Osteoblast (primary cell): ENCODE results near the gene GNAQ. TPM values are rescaled to one million over a fixed set of nuclear protein-coding genes. Genes with fewer than 3 reads are reported as not detected.

ENCODE experiments used
- DNase-seq: peaks from one replicate; pipeline ENCODE4 v3.0.0; 2011; ENCODE audit warnings: low spot score, mixed read lengths; ENCODE audit not compliant: insufficient read length; ENCODE audit errors: missing footprints
- H2AFZ ChIP-seq: 2 replicates; pipeline ENCODE4 v1.6.0; 2011; ENCODE audit warnings: mild to moderate bottlenecking, low read length
- H3K27ac ChIP-seq: 2 replicates; pipeline ENCODE4 v1.5.1; 2011; ENCODE audit warnings: mild to moderate bottlenecking, low read depth, low read length, moderate library complexity
- H3K27me3 ChIP-seq: 2 replicates; pipeline ENCODE4 v1.6.0; 2012; ENCODE audit warnings: mild to moderate bottlenecking, control low read depth, inconsistent platforms, low read length, moderate library complexity; ENCODE audit not compliant: insufficient read depth
- H3K36me3 ChIP-seq: 2 replicates; pipeline ENCODE4 v1.5.1; 2011; ENCODE audit warnings: mild to moderate bottlenecking, low read length, control low read depth, moderate library complexity; ENCODE audit not compliant: insufficient read depth
- H3K4me1 ChIP-seq: 2 replicates; pipeline ENCODE4 v1.5.1; 2011; ENCODE audit warnings: mild to moderate bottlenecking, low read length, control low read depth, moderate library complexity; ENCODE audit not compliant: insufficient read depth
- H3K4me2 ChIP-seq: 2 replicates; pipeline ENCODE4 v1.6.0; 2011; ENCODE audit warnings: mild to moderate bottlenecking, low read length; ENCODE audit not compliant: insufficient read depth
- H3K4me3 ChIP-seq: fragments of 200-600 bp; sonication (generic); 3 replicates; pipeline ENCODE4 v1.5.1; 2012; ENCODE audit warnings: mild to moderate bottlenecking, low read length, inconsistent platforms; ENCODE audit not compliant: insufficient read depth
- H3K79me2 ChIP-seq: 2 replicates; pipeline ENCODE4 v1.6.0; 2012; ENCODE audit warnings: mild to moderate bottlenecking, low read length, control low read depth, inconsistent platforms; ENCODE audit not compliant: insufficient read depth
- H3K9me3 ChIP-seq: 2 replicates; pipeline ENCODE4 v1.5.1; 2011; ENCODE audit warnings: low read depth, low read length, control low read depth
- H4K20me1 ChIP-seq: 2 replicates; pipeline ENCODE4 v1.6.0; 2012; ENCODE audit warnings: mild to moderate bottlenecking, low read length, control low read depth; ENCODE audit not compliant: insufficient read depth
- CTCF ChIP-seq: IDR thresholded peaks from 2 replicates; pipeline ENCODE4 v1.5.1; 2011; ENCODE audit warnings: mild to moderate bottlenecking, low read depth, low read length, moderate library complexity; ENCODE audit errors: extremely low read depth
- total RNA-seq: library from RNA; depleted of rRNA; stranded (reverse); fragments of >200 nt; gene quantifications from 2 replicates; pipeline ENCODE4 v1.2.3, GENCODE V29; 2012

Gene GNAQ
- total RNA-seq, 1 donor, result 64.8 TPM

DNA sequence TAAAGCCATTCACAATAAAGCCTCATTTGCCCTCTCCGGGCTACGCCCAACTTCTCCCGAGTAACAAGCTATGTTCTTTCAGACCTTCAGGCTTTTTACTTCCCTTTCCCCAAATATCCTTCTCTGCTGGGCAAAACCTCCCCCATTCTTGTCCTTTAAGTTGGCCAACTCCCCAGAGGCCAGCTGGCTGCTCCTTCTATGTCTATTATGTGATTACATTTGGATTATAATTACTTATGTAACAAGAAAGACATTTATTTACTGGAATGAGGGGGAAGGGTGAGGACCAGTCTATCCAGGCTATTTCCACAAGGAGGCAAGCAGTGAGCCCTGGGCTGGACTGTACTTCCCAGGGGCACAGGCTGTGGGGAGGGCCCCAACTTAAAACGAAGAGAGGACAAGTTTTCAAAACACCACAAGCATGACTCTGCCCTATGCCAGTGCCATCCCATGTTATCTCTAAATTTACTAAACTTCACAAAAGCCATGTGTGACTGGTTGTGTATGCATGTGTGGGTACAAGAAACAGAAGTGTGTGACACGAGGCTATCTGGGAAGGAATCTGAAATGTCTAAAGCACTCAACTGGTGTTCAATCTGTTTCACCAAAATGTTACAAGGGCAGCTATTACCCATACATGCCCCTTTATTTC, 84.5 kb downstream of the GNAQ start:
- Histone ChIP-seq H3K36me3 (no peaks in the 10 kb centered on the region), H3K4me2 (peak overlapping the region; percentile 42), H3K27ac (no peak overlapping the region), H3K9me3 (no peaks in the 10 kb centered on the region), H2AFZ (no peak overlapping the region), H3K4me3 (no peak overlapping the region), H4K20me1 (peaks cover 38% of the 10 kb centered on the region), H3K27me3 (no peaks in the 10 kb centered on the region), H3K4me1 (peaks cover 28% of the 10 kb centered on the region), H3K79me2 (peaks cover 87% of the 10 kb centered on the region)
- DNase-seq, result no peak
- TF ChIP-seq CTCF, result no peak

DNA sequence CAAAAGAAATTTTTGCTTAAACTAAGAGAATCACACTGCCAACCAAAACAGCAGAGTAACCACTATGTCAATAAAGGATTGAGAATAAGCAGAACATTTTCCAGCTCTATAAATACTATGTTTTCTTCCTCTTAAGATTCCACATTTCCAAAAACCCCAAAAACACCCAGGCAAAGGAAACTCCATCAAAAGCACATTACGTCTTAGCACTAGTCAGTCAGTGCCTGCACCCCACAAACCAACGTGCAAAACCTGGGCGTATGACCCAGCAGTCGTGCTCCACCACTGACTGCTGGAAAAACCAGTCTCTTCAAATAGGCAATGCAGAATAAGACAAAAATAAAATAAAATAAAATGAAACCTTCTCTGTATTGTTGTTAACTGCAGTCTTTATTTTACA, 85.3 kb downstream of the GNAQ start:
- Histone ChIP-seq H3K79me2 (peaks cover 88% of the 10 kb centered on the region), H2AFZ (no peak overlapping the region), H3K4me3 (no peak overlapping the region), H4K20me1 (peaks cover 38% of the 10 kb centered on the region), H3K4me2 (peak overlapping the region; percentile 42), H3K9me3 (no peaks in the 10 kb centered on the region), H3K36me3 (no peaks in the 10 kb centered on the region), H3K27ac (peak overlapping the region; percentile 27), H3K4me1 (peaks cover 26% of the 10 kb centered on the region), H3K27me3 (no peaks in the 10 kb centered on the region)
- TF ChIP-seq CTCF, result no peak
- no peak for DNase-seq

GRCh38 chr9:77945798-77946197, 85.8 kb downstream of the GNAQ start:
- Histone ChIP-seq H4K20me1 (peaks cover 38% of the 10 kb centered on the region), H3K4me1 (peaks cover 26% of the 10 kb centered on the region), H3K79me2 (peaks cover 90% of the 10 kb centered on the region), H3K27ac (peak overlapping the region; percentile 27), H3K9me3 (no peaks in the 10 kb centered on the region), H2AFZ (no peak overlapping the region), H3K4me3 (no peak overlapping the region), H3K27me3 (no peaks in the 10 kb centered on the region), H3K36me3 (no peaks in the 10 kb centered on the region), H3K4me2 (peak overlapping the region; percentile 42)
- peak; percentile 56 for DNase-seq
- TF ChIP-seq CTCF, result no peak

GRCh38 chr9:77944556-77945243, 86.9 kb downstream of the GNAQ start:
- H3K36me3 ChIP-seq, result no peaks in the 10 kb centered on the region
- H3K27ac ChIP-seq, result no peak overlapping the region
- H3K79me2 ChIP-seq, result peaks cover 87% of the 10 kb centered on the region
- peaks cover 26% of the 10 kb centered on the region for H3K4me1 ChIP-seq
- H3K4me3 ChIP-seq, result no peak overlapping the region
- no peak for DNase-seq
- H2AFZ ChIP-seq, result no peak overlapping the region
- no peak overlapping the region for H3K4me2 ChIP-seq
- H3K9me3 ChIP-seq, result no peaks in the 10 kb centered on the region
- H4K20me1 ChIP-seq, result peaks cover 33% of the 10 kb centered on the region
- H3K27me3 ChIP-seq, result no peaks in the 10 kb centered on the region
- no peak for TF ChIP-seq CTCF
